Islet of Langerhans (tissue), 1 donor: Measurements from ENCODE around the gene APBA2.

Experiments used
- FAIRE-seq: peaks from one replicate; lab custom pipeline; 2011; peaks lifted over from hg19 to GRCh38; lab: Jason Lieb, UNC

APBA2 gene

GRCh38 chr15:28957606-28958498 lies 72.1 kb downstream of the APBA2 start:
- FAIRE-seq = no peak

- no peak for FAIRE-seq
Observed at GRCh38 chr15:28959326-28959725, 73.6 kb downstream of the APBA2 start.

GRCh38 chr15:28960979-28961378 lies 75.2 kb downstream of the APBA2 start:
- FAIRE-seq = no peak

- FAIRE-seq = no peak
Observed at GRCh38 chr15:28961391-28961790, 75.6 kb downstream of the APBA2 start.

GRCh38 chr15:28962851-28963710 lies 77.3 kb downstream of the APBA2 start:
- FAIRE-seq = no peak

GRCh38 chr15:28963711-28964081 lies 77.9 kb downstream of the APBA2 start:
- no peak for FAIRE-seq

- no peak for FAIRE-seq
Observed at GRCh38 chr15:28964098-28964497, 78.3 kb downstream of the APBA2 start.

GRCh38 chr15:28967066-28967465 lies 81.3 kb downstream of the APBA2 start:
- FAIRE-seq = no peak

GRCh38 chr15:28967990-28968389 lies 82.2 kb downstream of the APBA2 start:
- FAIRE-seq = no peak

GRCh38 chr15:28969511-28970085 lies 83.8 kb downstream of the APBA2 start:
- FAIRE-seq = no peak

GRCh38 chr15:28974142-28974541 lies 88.4 kb downstream of the APBA2 start:
- FAIRE-seq = no peak

- FAIRE-seq = no peak
Observed at GRCh38 chr15:28975766-28976179, 90.0 kb downstream of the APBA2 start.

GRCh38 chr15:28977377-28978010 lies 91.7 kb downstream of the APBA2 start:
- no peak for FAIRE-seq

- FAIRE-seq = no peak
Observed at GRCh38 chr15:28978011-28978378, 92.2 kb downstream of the APBA2 start.

- FAIRE-seq = no peak
Observed at GRCh38 chr15:28978661-28979060, 92.9 kb downstream of the APBA2 start.

- FAIRE-seq = no peak
Observed at GRCh38 chr15:28979208-28979841, 93.6 kb downstream of the APBA2 start.

- no peak for FAIRE-seq
Observed at GRCh38 chr15:28980709-28981350, 95.1 kb downstream of the APBA2 start.

- FAIRE-seq = no peak
Observed at GRCh38 chr15:28981351-28981720, 95.6 kb downstream of the APBA2 start.

- FAIRE-seq = no peak
Observed at GRCh38 chr15:28981921-28982320, 96.1 kb downstream of the APBA2 start.

- no peak for FAIRE-seq
Observed at GRCh38 chr15:28982886-28983285, 97.1 kb downstream of the APBA2 start.
